GM15510 (cell line): ENCODE measurements around the gene NOP14.

Experiments
- POLR2A ChIP-seq: IDR thresholded peaks from 3 replicates; pipeline ENCODE4 v1.6.1; 2011; ENCODE audit warnings: borderline replicate concordance; ENCODE audit not compliant: insufficient read length; ENCODE audit errors: extremely low read depth

The NOP14 gene

GRCh38 chr4:2963175-2963965 lies at the start of gene NOP14, which contains the start of gene GRK4:
Gene NOP14, minus strand, starts transcription at chr4:2963406. Its CDS starts 87 bp downstream, at chr4:2963319.
Gene GRK4, plus strand, starts transcription at chr4:2963571. Its CDS starts 500 bp downstream, at chr4:2964071.
- TF ChIP-seq POLR2A: peak; percentile 89

GRCh38 chr4:3011456-3012220 lies 48.4 kb upstream of the NOP14 start:
- no peak for TF ChIP-seq POLR2A

GRCh38 chr4:3010998-3011397 lies 47.8 kb upstream of the NOP14 start:
- no peak for TF ChIP-seq POLR2A

GRCh38 chr4:3010577-3010976 lies 47.4 kb upstream of the NOP14 start:
- TF ChIP-seq POLR2A: no peak

GRCh38 chr4:3009422-3009821 lies 46.2 kb upstream of the NOP14 start:
- no peak for TF ChIP-seq POLR2A

GRCh38 chr4:3007724-3008123 lies 44.5 kb upstream of the NOP14 start:
- TF ChIP-seq POLR2A: no peak

- no peak for TF ChIP-seq POLR2A
Measured at GRCh38 chr4:2996415-2996814, 33.2 kb upstream of the NOP14 start.

- no peak for TF ChIP-seq POLR2A
Measured at GRCh38 chr4:2995546-2996265, 32.5 kb upstream of the NOP14 start.

GRCh38 chr4:2994917-2995316 lies 31.7 kb upstream of the NOP14 start:
- no peak for TF ChIP-seq POLR2A

GRCh38 chr4:2991243-2991642 lies 28.0 kb upstream of the NOP14 start:
- TF ChIP-seq POLR2A: no peak

GRCh38 chr4:2982012-2982411 lies 18.8 kb upstream of the NOP14 start:
- TF ChIP-seq POLR2A: no peak

- no peak for TF ChIP-seq POLR2A
Measured at GRCh38 chr4:2981256-2981819, 18.1 kb upstream of the NOP14 start.

GRCh38 chr4:2977211-2978088 lies 14.2 kb upstream of the NOP14 start:
- no peak for TF ChIP-seq POLR2A

GRCh38 chr4:2971275-2971674 lies 8.1 kb upstream of the NOP14 start:
- TF ChIP-seq POLR2A: no peak
